ES-I3 (cell line): Measurements from ENCODE around the gene RARS2.
A peak's percentile ranks its signal among the peaks of the same experiment; 100 is the strongest.
"Not testable (repeated sequence)": the region's sequence is repeated elsewhere in the genome, so short reads cannot be mapped to it uniquely, and the experiment has no call there.

Source experiments
- H3K36me3 ChIP-seq: 2 replicates; pipeline ENCODE4 v1.6.1; 2013; ENCODE audit warnings: mild to moderate bottlenecking, low read length, control low read depth, moderate library complexity; ENCODE audit not compliant: insufficient read depth
- H3K4me1 ChIP-seq: 2 replicates; pipeline ENCODE4 v1.6.1; 2013; ENCODE audit warnings: mild to moderate bottlenecking, control low read depth, low read length; ENCODE audit not compliant: insufficient read depth
- H3K9ac ChIP-seq: 2 replicates; pipeline ENCODE4 v1.6.1; 2013; ENCODE audit warnings: low read depth, mild to moderate bottlenecking, low read length, moderate library complexity
- H3K9me3 ChIP-seq: 2 replicates; pipeline ENCODE4 v1.6.1; 2013; ENCODE audit warnings: mild to moderate bottlenecking, low read length, moderate library complexity; ENCODE audit not compliant: control insufficient read depth, insufficient read depth

The RARS2 gene

GRCh38 chr6:87501809-87502572 is 87.8 kb downstream of the RARS2 start:
- no peak overlapping the region for H3K9ac ChIP-seq
- H3K9me3 ChIP-seq: no peaks in the 10 kb centered on the region
- H3K36me3 ChIP-seq: no peaks in the 10 kb centered on the region
- H3K4me1 ChIP-seq: no peaks in the 10 kb centered on the region

- H3K9me3 ChIP-seq: no peaks in the 10 kb centered on the region
- no peaks in the 10 kb centered on the region for H3K36me3 ChIP-seq
- H3K4me1 ChIP-seq: no peaks in the 10 kb centered on the region
- no peak overlapping the region for H3K9ac ChIP-seq
Observed at GRCh38 chr6:87498048-87498447, 91.7 kb downstream of the RARS2 start.

DNA sequence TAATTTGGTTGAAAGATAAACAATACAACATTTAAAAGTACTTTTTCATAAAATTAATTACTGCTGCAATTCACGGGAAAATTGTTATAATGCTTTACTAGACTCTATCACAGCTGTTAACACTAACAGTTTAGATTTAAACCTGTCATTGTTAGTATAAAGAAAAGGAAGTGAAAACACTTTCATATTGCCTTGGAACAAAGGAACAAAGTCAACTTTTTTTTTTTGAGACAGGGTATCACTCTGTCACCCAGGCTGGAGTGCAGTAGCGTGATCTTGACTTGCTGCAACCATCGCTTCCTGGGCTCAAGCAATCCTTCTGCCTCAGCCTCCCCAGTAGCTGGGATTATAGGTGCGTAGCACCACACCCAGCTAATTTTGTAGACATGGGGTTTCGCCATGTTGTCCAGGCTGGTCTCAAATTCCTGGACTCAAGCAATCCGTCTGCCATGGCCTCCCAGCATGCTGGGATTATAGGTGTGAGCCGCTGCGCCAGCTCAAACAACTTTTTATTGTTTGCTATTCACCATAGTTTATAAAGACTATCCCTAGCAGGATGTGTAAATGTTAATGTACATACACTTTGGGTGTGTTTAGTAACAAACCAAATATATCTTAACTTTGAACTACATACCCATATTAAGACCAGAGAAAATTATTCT is 94.9 kb downstream of the RARS2 start:
- H3K36me3 ChIP-seq: no peaks in the 10 kb centered on the region
- H3K4me1 ChIP-seq: no peaks in the 10 kb centered on the region
- H3K9me3 ChIP-seq: no peaks in the 10 kb centered on the region
- H3K9ac ChIP-seq: no peak overlapping the region

DNA sequence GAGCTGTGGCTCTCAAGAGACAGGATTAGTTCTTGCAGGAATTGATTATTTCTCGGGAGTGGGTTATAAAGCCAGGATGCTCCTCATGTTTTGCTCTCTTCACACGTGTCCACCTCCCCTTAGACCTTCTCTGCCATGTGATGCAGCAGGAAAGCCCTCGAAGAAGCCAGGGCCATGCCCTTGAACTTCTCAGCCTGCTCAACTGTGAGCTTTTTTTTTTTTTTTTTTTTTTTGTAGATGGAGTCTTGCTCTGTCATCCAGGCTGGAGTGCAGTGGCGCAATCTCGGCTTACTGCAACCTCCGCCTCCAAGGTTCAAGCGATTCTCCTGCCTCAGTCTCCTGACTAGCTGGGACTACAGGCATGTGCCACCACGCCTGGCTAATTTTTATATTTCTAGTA is 100.5 kb downstream of the RARS2 start:
- not testable (repeated sequence) for H3K9ac ChIP-seq, H3K36me3 ChIP-seq, H3K9me3 ChIP-seq
- peaks cover 11% of the 10 kb centered on the region for H3K4me1 ChIP-seq

- no peaks in the 10 kb centered on the region for H3K36me3 ChIP-seq
- peaks cover 18% of the 10 kb centered on the region for H3K4me1 ChIP-seq
- H3K9ac ChIP-seq: no peak overlapping the region
- no peaks in the 10 kb centered on the region for H3K9me3 ChIP-seq
Observed at GRCh38 chr6:87487555-87487954, 102.2 kb downstream of the RARS2 start.

- Histone ChIP-seq H3K4me1 (peaks cover 18% of the 10 kb centered on the region), H3K36me3 (no peaks in the 10 kb centered on the region), H3K9ac (no peak overlapping the region), H3K9me3 (no peaks in the 10 kb centered on the region)
Observed at GRCh38 chr6:87484491-87484890, 105.3 kb downstream of the RARS2 start.

DNA sequence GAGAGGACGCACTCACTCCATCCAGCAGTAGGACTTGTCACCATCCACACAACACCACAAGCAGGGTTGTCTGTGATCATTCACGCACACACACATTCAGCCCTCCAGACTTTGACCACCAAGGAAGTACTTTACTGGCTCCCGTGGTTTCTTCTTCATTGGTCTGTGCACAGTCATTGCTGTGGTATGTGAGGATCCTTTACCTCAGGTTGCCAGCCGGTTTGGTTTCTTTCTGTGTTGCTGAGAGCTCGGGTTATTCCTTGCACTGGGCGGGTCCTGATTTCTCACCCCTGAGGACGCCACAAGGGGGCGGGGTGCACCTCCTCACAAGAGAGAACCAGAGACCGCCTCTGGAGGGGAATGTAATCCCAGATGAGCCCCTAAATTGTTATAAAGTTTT is 105.9 kb downstream of the RARS2 start:
- H3K9ac ChIP-seq: no peak overlapping the region
- no peaks in the 10 kb centered on the region for H3K9me3 ChIP-seq
- H3K36me3 ChIP-seq: no peaks in the 10 kb centered on the region
- H3K4me1 ChIP-seq: peaks cover 15% of the 10 kb centered on the region

DNA sequence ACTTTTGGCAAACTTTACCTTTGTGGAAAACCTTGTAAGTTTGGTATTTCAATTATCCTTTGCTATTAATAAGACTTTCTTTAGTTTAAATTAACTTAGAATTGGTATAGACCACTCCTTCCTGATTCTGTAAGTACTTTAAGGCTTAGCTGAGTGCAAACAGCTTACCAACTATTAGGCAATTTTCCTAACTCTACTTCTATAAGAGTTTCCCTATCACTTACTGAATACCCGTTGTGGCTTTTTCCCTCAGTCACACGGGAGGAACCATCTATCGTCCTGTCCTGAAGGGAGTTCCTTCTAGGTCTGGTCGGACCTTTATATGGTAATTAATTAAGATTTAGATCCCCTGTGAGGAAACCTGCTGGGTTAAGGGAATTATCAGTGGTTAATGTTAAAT is 107.4 kb downstream of the RARS2 start:
- H3K4me1 ChIP-seq: peaks cover 7% of the 10 kb centered on the region; the same call in 1 of the 2 replicates
- no peaks in the 10 kb centered on the region for H3K36me3 ChIP-seq
- no peak overlapping the region for H3K9ac ChIP-seq
- no peaks in the 10 kb centered on the region; the same call in 1 of the 2 replicates for H3K9me3 ChIP-seq

DNA sequence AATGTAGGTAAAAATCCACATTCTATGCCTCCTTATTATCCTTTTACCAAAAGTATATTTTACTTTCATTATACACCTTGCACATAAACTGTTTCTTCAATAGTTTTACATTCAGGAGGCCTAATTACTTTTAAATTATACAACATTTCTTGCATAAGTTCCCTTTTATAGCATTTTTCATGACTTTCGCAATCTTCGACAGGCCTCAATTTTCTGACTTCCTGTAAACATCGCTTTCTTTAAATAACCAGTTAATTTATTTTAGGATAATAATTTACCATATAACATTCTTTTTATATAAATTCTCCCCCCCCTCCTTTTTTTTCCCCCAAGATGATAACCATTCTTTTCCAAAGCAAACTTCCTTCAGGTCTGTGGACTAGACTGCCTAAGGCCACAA is 107.9 kb downstream of the RARS2 start:
- peaks cover 7% of the 10 kb centered on the region; the same call in 1 of the 2 replicates for H3K4me1 ChIP-seq
- H3K9me3 ChIP-seq: no peaks in the 10 kb centered on the region; the same call in 1 of the 2 replicates
- H3K9ac ChIP-seq: no peak overlapping the region
- no peaks in the 10 kb centered on the region for H3K36me3 ChIP-seq

DNA sequence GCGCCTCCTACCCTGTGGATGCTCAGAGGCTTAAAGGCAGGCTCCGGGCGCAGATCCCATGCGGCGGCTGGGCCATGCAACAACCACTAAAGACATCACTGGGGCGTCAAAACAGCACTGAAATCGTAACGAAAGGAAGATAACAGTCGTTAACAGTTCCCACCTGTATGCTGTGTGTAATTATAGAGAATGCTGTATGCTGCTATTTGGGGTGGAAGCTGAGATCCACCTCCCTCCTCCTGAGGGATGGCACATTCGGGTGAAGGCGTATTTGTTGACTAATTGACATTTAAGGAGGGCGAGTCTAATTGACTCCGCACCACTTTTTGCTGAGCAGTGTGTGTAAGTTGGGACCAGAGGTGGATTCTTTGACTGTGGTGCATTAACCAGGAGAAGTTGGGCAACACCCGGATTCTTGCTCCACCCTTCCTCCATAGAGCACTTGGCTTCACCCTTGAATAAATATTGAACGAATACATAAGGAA is 116.3 kb downstream of the RARS2 start:
- Histone ChIP-seq H3K36me3 (no peaks in the 10 kb centered on the region), H3K9ac (peak overlapping the region; percentile 91), H3K9me3 (no peaks in the 10 kb centered on the region), H3K4me1 (no peaks in the 10 kb centered on the region)

GRCh38 chr6:87472525-87473418 is 117.0 kb downstream of the RARS2 start, which contains the start of gene SLC35A1:
SLC35A1 (plus strand) TSS chr6:87472974; CDS start chr6:87473004, 30 bp downstream.
- H3K4me1 ChIP-seq: no peaks in the 10 kb centered on the region
- H3K9ac ChIP-seq: peak within 1 kb of the TSS; percentile 91
- H3K36me3 ChIP-seq: no peaks in the 10 kb centered on the region
- no peaks in the 10 kb centered on the region for H3K9me3 ChIP-seq

GRCh38 chr6:87465051-87465450 is 124.7 kb downstream of the RARS2 start:
- no peak overlapping the region for H3K9ac ChIP-seq
- H3K36me3 ChIP-seq: no peaks in the 10 kb centered on the region
- no peaks in the 10 kb centered on the region for H3K9me3 ChIP-seq
- no peaks in the 10 kb centered on the region for H3K4me1 ChIP-seq
